Esophagus muscularis mucosa (tissue), 4 donors: ENCODE results near the gene AQR.

Source experiments
- CTCF ChIP-seq, 3 experiments: fragments of 200-600 bp in 2 of 3; fragments of 450-650 bp in 1 of 3; sonication (generic) in 2 of 3; IDR thresholded peaks; one replicate each; pipeline ENCODE4 v1.5.1; 2017 to 2019; ENCODE audit warnings: antibody characterized with exemption in 3 of 3, mild to moderate bottlenecking in 2 of 3, moderate library complexity in 1 of 3
- EP300 ChIP-seq: sonication (generic); formaldehyde crosslinking; IDR thresholded peaks from one replicate; pipeline ENCODE4 v1.6.1; 2017; ENCODE audit warnings: antibody characterized with exemption
- POLR2A ChIP-seq: fragments of 450-650 bp; IDR thresholded peaks from one replicate; pipeline ENCODE4 v1.6.1; 2017; ENCODE audit warnings: antibody characterized with exemption, moderate library complexity, mild to moderate bottlenecking, low read depth
- POLR2AphosphoS5 ChIP-seq, 2 donors: sonication (generic); formaldehyde crosslinking; IDR thresholded peaks; one replicate each; pipeline ENCODE4 v1.6.1; 2017; ENCODE audit warnings: antibody characterized with exemption in 2 of 2

DNA sequence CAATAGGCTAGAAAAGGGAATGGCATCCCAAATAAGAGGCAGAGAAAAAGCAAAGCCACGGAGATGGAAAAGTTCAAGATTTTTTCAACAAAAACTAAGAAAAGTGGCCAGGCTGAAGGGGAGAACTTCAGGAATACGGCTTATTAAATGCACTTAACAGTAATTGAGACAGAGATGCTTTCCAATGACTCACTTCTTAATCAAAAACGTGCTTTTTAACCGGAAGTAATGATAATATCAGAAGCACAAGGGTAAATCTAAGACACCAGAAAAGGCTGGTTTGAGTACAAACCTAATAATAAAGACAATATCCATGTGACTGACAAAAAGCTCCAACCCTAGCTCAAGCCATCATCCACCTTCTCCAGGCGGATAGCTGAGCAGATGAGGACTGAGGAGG, 149.4 kb downstream of the AQR start:
- TF ChIP-seq POLR2AphosphoS5 (IDR thresholded peaks at IDR 0.05) = no peak
- no peak for TF ChIP-seq CTCF (IDR thresholded peaks at IDR 0.05)
- no peak for TF ChIP-seq EP300
- no peak for TF ChIP-seq POLR2A
